HTR-8/SVneo (cell line): Measurements from ENCODE around the gene NOMO2.
"Not testable (repeated sequence)": the region's sequence is repeated elsewhere in the genome, so short reads cannot be mapped to it uniquely, and the experiment has no call there.

Experiments
- DNase-seq: peaks from one replicate; pipeline ENCODE4 v3.0.0; 2011; ENCODE audit warnings: low spot score, mixed read lengths; ENCODE audit not compliant: insufficient read length
- FAIRE-seq: peaks from 2 replicates; lab custom pipeline; 2011; peaks lifted over from hg19 to GRCh38; lab: Jason Lieb, UNC

NOMO2 gene

DNA sequence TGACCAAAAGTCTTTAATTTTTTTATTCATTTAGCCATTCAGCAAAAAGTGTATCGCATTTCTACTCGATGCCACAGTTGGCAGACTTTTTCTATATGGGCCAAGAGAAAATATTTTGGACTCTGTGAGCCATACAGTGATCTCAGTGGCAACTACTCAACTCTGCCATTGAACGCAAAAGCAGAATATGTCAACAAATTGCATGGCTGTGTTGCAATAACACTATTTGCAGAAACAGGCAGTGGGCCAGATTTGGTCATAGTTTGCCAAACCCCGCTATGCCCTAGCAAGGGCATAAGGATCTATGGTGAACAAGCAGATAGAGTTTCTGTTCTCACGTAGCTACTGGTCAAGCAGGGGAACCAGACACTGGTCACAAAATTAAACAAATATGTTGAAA is 18.5 kb upstream of the NOMO2 start:
- DNase-seq, FAIRE-seq: not testable (repeated sequence)

GRCh38 chr16:18579261-18579660 is 17.4 kb upstream of the NOMO2 start:
- FAIRE-seq, DNase-seq: not testable (repeated sequence)

GRCh38 chr16:18577942-18578341 is 16.0 kb upstream of the NOMO2 start:
- not testable (repeated sequence) for FAIRE-seq

DNA sequence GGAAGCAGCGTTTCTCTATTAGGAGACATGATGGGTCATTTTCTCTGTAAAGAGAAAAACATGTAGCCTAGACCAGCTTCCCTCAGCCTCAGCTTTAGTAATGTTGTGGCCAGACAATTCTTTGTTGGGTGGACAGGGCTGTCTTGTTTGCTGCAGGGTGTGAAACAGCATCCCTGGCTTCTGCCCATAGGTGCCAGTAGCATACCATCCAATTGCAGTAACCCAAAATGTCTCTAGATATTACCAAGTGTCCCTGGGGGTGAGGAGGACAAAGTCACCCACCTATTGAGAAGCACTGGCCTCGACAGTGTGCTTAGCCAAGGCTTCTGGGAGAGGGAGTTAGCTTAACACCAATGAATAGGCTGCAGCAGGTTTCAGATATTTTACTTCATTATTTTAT is 14.0 kb upstream of the NOMO2 start:
- not testable (repeated sequence) for DNase-seq, FAIRE-seq

More at GRCh38 chr16:18577942-18578341, 16.0 kb upstream of the NOMO2 start:
- DNase-seq: not testable (repeated sequence)

DNA sequence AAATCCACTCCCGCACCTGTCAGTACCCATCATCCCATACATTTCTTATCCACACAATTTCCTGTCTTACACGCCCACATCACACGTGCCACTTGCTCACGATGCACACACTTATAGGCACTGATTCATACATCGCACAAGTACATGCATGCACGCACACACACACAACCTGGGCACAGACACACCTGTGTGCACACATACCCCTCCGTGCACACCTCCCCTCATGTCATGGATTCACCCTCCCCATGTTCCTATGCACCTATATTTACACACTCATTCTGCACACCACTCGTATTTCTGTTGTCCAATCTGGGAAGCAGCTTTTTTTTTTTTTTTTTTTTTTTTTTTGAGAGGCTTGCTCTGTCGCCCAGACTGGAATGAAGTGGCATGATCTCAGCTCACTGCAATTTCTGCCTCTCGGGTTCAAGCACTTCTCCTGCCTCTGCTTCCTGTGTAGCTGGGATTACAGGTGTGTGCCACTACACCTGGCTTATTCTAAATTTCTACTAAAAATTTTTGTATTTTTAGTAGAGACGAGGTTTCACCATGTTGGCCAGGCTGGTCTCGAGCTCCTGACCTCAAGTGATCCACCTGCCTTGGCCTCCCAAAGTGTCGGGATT is 13.5 kb upstream of the NOMO2 start:
- not testable (repeated sequence) for FAIRE-seq, DNase-seq

DNA sequence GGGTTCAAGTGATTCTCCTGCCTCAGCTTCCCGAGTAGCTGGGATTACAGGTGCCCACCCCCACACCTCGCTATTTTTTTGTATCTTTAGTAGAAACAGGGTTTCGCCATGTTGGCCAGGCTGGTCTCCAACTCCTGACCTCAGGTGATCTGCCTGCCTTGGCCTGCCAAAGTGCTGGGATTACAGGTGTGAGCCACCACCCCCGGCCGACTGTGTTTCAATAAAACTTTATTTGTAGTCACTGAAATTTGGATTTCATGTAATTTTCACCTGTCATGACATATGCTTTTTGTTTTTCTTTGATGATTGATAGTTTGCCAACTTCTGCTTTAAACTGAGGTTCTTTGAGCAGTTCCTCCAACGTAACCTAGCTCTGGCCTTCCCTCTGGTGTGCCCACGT is 12.0 kb upstream of the NOMO2 start:
- DNase-seq, FAIRE-seq: not testable (repeated sequence)

DNA sequence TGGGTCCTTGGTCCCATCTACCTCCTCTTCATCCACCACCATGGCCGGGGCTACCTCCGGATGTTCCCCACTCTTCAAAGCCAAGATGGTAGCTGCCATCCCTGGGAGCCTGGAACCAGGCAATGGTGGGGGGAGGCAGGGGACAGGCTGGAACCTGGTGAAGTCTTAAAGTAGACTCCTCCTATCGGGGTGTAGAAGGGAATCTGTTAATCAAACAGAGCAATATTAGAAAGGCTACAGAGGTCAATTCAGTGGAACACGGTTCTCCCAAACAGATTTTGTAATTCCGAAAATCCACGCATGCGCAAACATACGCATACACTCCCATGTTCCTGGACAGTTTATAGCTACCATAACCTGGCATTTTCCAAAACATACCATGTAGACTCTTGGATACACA is 11.1 kb upstream of the NOMO2 start:
- FAIRE-seq, DNase-seq: not testable (repeated sequence)

GRCh38 chr16:18571307-18571850 is 9.5 kb upstream of the NOMO2 start:
- DNase-seq, FAIRE-seq: not testable (repeated sequence)

- DNase-seq: not testable (repeated sequence)
These were observed 8.8 kb upstream of the NOMO2 start for GRCh38 chr16:18570529-18571306.

GRCh38 chr16:18560416-18561220 is 1.3 kb downstream of the NOMO2 start:
- not testable (repeated sequence) for DNase-seq, FAIRE-seq

More at GRCh38 chr16:18570529-18571306, 8.8 kb upstream of the NOMO2 start:
- FAIRE-seq: not testable (repeated sequence)

DNA sequence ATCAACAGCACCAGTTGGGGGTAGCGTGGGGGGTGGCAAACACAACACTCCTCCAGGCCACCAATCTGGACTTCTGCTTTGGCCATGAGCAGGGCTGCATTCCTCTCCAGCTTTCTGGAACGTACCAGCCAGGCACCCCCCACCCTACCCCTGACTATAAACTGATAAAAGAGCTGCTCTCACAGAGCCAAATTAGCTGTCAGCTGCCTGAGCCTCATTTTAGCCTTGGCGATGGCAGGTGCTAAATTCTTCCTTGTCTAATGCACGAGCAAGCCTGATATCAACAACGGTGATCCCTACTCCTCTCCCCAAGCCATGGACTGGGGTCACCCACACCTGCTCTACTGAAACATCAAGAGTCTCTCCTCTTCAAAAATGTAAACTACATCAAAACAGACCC is 8.2 kb downstream of the NOMO2 start:
- not testable (repeated sequence) for FAIRE-seq, DNase-seq

GRCh38 chr16:18547382-18547781 is 14.5 kb downstream of the NOMO2 start:
- not testable (repeated sequence) for FAIRE-seq, DNase-seq

- FAIRE-seq, DNase-seq: not testable (repeated sequence)
These were observed 15.0 kb downstream of the NOMO2 start for GRCh38 chr16:18546853-18547252.

GRCh38 chr16:18544232-18545081 is 17.4 kb downstream of the NOMO2 start:
- DNase-seq, FAIRE-seq: not testable (repeated sequence)

DNA sequence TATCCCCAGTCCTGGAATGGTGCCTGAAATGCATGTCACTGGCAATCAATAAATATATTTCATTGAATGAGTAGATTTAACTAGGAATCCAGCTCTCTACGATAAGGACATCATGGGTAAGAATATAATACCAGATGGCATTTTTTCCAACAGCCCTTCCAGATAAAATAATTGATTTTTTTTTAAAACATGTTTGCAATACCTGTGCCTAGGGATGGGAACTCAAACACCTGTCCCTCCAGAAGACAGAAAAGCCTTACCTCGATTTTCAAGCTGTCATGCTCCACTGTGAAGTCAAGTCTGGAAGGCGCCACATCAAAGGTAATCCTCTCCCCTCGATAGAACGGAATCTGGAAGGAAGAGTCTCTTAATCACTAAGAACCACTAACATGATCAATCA is 20.0 kb downstream of the NOMO2 start:
- not testable (repeated sequence) for DNase-seq, FAIRE-seq

DNA sequence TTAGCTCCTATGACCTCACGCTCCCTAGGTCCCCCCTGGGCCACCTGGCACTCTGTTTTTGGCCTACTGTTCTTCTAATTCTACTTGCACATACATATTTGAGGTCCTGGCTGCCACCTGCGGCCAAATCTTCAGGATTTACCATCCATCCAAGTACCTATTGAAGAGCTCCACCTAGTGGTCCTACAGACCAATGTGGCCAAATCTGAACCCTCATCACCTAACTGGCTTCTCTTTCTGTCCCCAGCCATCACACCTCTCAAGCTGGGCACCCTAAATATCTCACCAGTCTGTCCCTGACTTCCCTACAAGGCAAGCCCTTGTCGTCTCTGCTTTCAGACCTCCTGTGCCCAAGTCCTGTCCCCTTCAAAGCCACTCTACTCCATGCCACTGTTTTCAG is 24.9 kb downstream of the NOMO2 start:
- DNase-seq, FAIRE-seq: not testable (repeated sequence)

DNA sequence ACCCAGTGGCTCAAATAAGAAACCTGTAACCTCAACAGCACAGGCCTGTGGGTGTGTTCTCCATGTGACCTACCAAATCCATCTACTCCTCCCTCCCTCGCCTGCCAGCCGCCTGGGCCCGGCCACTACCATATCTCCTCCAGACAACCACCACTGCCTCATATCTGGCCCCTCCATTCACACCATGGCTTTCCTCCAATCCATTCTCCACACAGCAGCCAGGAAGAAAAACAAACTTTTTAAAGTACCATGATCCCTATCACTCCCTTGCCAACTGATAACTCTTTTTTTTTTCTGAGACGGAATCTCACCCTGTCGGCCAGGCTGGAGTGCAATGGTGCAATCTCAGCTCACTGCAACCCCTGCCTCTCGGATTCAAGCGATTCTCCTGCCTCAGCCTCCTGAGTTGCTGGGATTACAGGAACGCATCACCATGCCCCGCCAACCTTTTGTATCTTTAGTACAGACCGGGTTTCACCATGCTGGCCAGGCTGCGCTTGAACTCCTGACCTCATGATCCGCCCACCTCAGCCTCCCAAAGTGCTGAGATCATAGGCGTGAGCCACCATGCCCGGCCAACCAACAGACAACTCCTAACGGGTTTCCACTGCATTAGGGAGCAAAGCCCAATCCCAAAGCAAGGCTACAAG is 26.3 kb downstream of the NOMO2 start:
- DNase-seq, FAIRE-seq: not testable (repeated sequence)

DNA sequence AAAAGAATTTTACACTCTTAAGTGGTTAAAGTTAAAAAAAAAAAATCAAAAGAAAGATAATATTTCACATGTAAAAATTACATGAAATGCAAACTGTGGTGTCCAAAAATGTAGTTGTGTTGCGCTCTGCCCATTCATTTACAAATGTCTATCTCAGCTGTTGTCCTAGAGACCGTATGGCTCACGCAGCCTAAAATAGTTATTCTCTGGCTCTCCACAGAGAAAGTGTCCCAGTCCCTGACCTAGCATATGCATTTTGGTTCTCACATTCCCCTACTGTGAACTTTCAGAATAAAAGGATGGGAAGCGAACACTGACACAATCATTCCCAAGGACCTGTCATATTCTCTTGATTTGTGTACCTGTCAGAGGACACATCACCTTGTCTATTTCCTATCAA is 27.6 kb downstream of the NOMO2 start:
- not testable (repeated sequence) for FAIRE-seq, DNase-seq
